K562 (cell line): ENCODE data around the gene MAP3K6. TPM values are rescaled to one million over a fixed set of nuclear protein-coding genes. Genes with fewer than 3 reads are reported as not detected.

ENCODE experiments used
- ATF7 ChIP-seq: fragments of 450-650 bp; IDR thresholded peaks from 2 replicates; pipeline ENCODE4 v1.7.1; 2014; ENCODE audit warnings: mild to moderate bottlenecking, moderate library complexity
- CEBPB ChIP-seq: fragments of 450-650 bp; IDR thresholded peaks from 2 replicates; pipeline ENCODE4 v1.6.1; 2016; ENCODE audit warnings: missing genetic modification characterization, missing compliant biosample characterization
- DDX20 ChIP-seq: fragments of 450-650 bp; IDR thresholded peaks from 2 replicates; pipeline ENCODE4 v1.6.1; 2016; ENCODE audit warnings: missing genetic modification characterization, low read depth, mild to moderate bottlenecking, missing compliant biosample characterization, moderate library complexity
- HDAC3 ChIP-seq: fragments of 450-650 bp; IDR thresholded peaks from 2 replicates; pipeline ENCODE4 v1.6.1; 2018; ENCODE audit warnings: borderline replicate concordance, mild to moderate bottlenecking, moderate library complexity; ENCODE audit not compliant: partially characterized antibody
- NEUROD1 ChIP-seq: fragments of 150-350 bp; IDR thresholded peaks from 2 replicates; pipeline ENCODE4 v1.6.1; 2014; ENCODE audit warnings: borderline replicate concordance, low read length, low read depth; ENCODE audit not compliant: partially characterized antibody
- NR1H2 ChIP-seq: sonication (generic); formaldehyde crosslinking; IDR thresholded peaks from 2 replicates; pipeline ENCODE4 v1.4.0; 2020; ENCODE audit warnings: mild to moderate bottlenecking, missing genetic modification reagents
- NR2C2 ChIP-seq, 2 experiments: fragments of 200-800 bp in 1 of 2; sonication (Bioruptor generic) in 1 of 2; sonication (generic) in 1 of 2; formaldehyde crosslinking in 1 of 2; IDR thresholded peaks; 2 replicates each; pipeline versions ENCODE4 v1.6.1 to v1.8.0; 2016 to 2022; ENCODE audit warnings: mild to moderate bottlenecking in 1 of 2, missing compliant biosample characterization in 1 of 2, missing genetic modification characterization in 1 of 2, missing genetic modification reagents in 1 of 2
- SMAD1 ChIP-seq: fragments of 150-350 bp; IDR thresholded peaks from 2 replicates; pipeline ENCODE4 v1.6.1; 2014; ENCODE audit warnings: low read length, low read depth; ENCODE audit not compliant: partially characterized antibody
- ZNF12 ChIP-seq: sonication (generic); formaldehyde crosslinking; IDR thresholded peaks from 2 replicates; pipeline ENCODE4 v1.4.0; 2020; ENCODE audit warnings: mild to moderate bottlenecking, missing genetic modification reagents
- ZNF165 ChIP-seq: fragments of 250-450 bp; sonication (Bioruptor Pico); IDR thresholded peaks from 2 replicates; pipeline ENCODE4 v1.4.0; 2020; ENCODE audit warnings: borderline replicate concordance
- ZNF408 ChIP-seq: fragments of 250-450 bp; sonication (Bioruptor Pico); IDR thresholded peaks from 2 replicates; pipeline ENCODE4 v1.4.0; 2020; ENCODE audit warnings: low read depth, mild to moderate bottlenecking, moderate library complexity
- ZNF79 ChIP-seq: fragments of 250-450 bp; sonication (Bioruptor Pico); IDR thresholded peaks from 2 replicates; pipeline ENCODE4 v1.4.0; 2020; ENCODE audit warnings: low read depth, mild to moderate bottlenecking, moderate library complexity
- polyA plus RNA-seq, 8 experiments: library from polyadenylated mRNA; depleted of rRNA in 4 of 8; stranded (reverse) in 5 of 8; unstranded in 3 of 8; fragments of >200 nt; fragmentation: Nextera tagmentation in 2 of 8; fragmentation: Illumina TruSeq in 1 of 8; extraction: Ambion mirVana in 2 of 8; extraction: Trizol in 1 of 8; gene quantifications; 2 replicates each; pipeline versions ENCODE4 v1.2.1 to v1.2.3, GENCODE V29; 2011 to 2014; ENCODE audit warnings: inconsistent platforms in 1 of 8, missing spikeins in 1 of 8
- total RNA-seq, 7 experiments: library from RNA; depleted of rRNA in 6 of 7; stranded (reverse); fragments of >200 nt in 6 of 7; fragmentation: Illumina TruSeq in 2 of 7; extraction: Trizol in 2 of 7; gene quantifications; 2 replicates each; pipeline versions ENCODE4 v1.2.1 to v1.2.3, GENCODE V29; 2011 to 2021; ENCODE audit warnings: low replicate concordance in 1 of 7
- TF ChIP-seq, protein P1 (sequence below): fragments of 200-800 bp; sonication (Bioruptor generic); IDR thresholded peaks from 2 replicates; pipeline ENCODE4 v1.6.1; 2017; ENCODE audit warnings: missing genetic modification characterization, missing compliant biosample characterization
- TF ChIP-seq, protein P2 (sequence below): sonication (generic); formaldehyde crosslinking; IDR thresholded peaks from 2 replicates; pipeline ENCODE4 v1.8.0; 2022; ENCODE audit warnings: mild to moderate bottlenecking, missing genetic modification reagents, borderline replicate concordance
- TF ChIP-seq, protein P3 (sequence below): fragments of 250-450 bp; sonication (Bioruptor Pico); IDR thresholded peaks from 2 replicates; pipeline ENCODE4 v1.5.0; 2021
- TF ChIP-seq, protein P4 (sequence below): fragments of 250-450 bp; sonication (Bioruptor Pico); IDR thresholded peaks from 2 replicates; pipeline ENCODE4 v1.8.0; 2022; ENCODE audit warnings: moderate library complexity, mild to moderate bottlenecking, inconsistent platforms
- TF ChIP-seq, protein P5 (sequence below): sonication (generic); formaldehyde crosslinking; IDR thresholded peaks from 2 replicates; pipeline ENCODE4 v1.8.0; 2022; ENCODE audit warnings: missing genetic modification reagents, mild to moderate bottlenecking, borderline replicate concordance

The MAP3K6 gene
- total and polyA plus RNA-seq, 9 of the 15 experiments (the other 6 are each of a cell fraction or from before 2014, with no cell fraction given) = 0.99 to 21.9 (median 7.0) TPM

DNA sequence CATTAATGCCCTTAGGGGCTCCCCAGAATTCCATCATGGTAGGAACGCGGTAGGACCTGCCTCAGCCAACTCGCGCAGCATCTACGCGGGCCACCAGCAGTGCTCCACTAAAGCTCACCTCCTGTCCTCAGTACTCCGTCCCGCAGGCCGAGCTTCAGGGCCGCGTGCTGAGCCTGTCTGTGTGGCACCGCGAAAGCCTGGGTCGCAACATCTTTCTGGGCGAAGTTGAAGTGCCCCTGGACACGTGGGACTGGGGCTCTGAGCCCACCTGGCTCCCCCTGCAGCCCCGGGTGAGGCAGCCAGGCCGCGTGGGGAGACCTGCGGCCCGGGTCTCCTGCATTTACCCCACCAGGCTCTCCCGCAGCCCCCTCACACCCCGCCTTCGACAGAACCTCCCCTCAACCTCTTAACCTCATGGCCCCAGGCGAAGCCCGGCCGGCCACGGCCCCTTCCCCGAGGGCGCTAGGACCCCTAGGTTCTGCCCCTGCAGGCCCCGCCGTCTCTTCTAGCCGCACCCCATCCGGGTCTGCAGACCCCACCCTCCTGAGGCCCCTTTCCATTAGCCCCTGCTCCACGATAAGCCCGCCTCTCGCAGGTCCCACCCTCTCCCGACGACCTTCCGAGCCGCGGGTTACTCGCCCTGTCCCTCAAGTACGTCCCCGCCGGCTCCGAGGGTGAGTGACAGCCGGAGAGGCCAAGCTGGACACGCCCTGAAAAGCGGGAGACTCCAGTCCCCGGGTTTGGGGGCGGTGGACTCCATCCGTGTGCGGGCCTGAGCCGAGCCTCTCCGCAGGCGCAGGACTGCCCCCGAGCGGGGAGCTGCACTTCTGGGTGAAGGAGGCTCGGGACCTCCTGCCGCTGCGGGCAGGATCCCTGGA is 15.9 kb downstream of the MAP3K6 start (continued):
- TF ChIP-seq, protein P1, sequence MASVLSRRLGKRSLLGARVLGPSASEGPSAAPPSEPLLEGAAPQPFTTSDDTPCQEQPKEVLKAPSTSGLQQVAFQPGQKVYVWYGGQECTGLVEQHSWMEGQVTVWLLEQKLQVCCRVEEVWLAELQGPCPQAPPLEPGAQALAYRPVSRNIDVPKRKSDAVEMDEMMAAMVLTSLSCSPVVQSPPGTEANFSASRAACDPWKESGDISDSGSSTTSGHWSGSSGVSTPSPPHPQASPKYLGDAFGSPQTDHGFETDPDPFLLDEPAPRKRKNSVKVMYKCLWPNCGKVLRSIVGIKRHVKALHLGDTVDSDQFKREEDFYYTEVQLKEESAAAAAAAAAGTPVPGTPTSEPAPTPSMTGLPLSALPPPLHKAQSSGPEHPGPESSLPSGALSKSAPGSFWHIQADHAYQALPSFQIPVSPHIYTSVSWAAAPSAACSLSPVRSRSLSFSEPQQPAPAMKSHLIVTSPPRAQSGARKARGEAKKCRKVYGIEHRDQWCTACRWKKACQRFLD (CRISPR knock-in tag) = no peak
- TF ChIP-seq NR2C2 (CRISPR knock-in tag; IDR thresholded peaks at IDR 0.05) = no peak; the same call in 1 of the 2 replicates
- no peak for TF ChIP-seq NR2C2 (tag; IDR thresholded peaks at IDR 0.05)
- TF ChIP-seq, protein P2, sequence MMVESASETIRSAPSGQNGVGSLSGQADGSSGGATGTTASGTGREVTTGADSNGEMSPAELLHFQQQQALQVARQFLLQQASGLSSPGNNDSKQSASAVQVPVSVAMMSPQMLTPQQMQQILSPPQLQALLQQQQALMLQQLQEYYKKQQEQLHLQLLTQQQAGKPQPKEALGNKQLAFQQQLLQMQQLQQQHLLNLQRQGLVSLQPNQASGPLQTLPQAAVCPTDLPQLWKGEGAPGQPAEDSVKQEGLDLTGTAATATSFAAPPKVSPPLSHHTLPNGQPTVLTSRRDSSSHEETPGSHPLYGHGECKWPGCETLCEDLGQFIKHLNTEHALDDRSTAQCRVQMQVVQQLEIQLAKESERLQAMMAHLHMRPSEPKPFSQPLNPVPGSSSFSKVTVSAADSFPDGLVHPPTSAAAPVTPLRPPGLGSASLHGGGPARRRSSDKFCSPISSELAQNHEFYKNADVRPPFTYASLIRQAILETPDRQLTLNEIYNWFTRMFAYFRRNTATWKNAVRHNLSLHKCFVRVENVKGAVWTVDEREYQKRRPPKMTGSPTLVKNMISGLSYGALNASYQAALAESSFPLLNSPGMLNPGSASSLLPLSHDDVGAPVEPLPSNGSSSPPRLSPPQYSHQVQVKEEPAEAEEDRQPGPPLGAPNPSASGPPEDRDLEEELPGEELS = no peak
- no peak; the same call in 1 of the 2 replicates for TF ChIP-seq ZNF12
- TF ChIP-seq, protein P3, sequence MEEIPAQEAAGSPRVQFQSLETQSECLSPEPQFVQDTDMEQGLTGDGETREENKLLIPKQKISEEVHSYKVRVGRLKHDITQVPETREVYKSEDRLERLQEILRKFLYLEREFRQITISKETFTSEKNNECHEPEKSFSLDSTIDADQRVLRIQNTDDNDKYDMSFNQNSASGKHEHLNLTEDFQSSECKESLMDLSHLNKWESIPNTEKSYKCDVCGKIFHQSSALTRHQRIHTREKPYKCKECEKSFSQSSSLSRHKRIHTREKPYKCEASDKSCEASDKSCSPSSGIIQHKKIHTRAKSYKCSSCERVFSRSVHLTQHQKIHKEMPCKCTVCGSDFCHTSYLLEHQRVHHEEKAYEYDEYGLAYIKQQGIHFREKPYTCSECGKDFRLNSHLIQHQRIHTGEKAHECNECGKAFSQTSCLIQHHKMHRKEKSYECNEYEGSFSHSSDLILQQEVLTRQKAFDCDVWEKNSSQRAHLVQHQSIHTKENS (CRISPR knock-in tag) = no peak
- no peak for TF ChIP-seq DDX20 (tag)
- TF ChIP-seq NEUROD1 = no peak
- no peak for TF ChIP-seq HDAC3
- TF ChIP-seq ZNF165 = no peak
- no peak for TF ChIP-seq ZNF408 (CRISPR knock-in tag)
- TF ChIP-seq, protein P4, sequence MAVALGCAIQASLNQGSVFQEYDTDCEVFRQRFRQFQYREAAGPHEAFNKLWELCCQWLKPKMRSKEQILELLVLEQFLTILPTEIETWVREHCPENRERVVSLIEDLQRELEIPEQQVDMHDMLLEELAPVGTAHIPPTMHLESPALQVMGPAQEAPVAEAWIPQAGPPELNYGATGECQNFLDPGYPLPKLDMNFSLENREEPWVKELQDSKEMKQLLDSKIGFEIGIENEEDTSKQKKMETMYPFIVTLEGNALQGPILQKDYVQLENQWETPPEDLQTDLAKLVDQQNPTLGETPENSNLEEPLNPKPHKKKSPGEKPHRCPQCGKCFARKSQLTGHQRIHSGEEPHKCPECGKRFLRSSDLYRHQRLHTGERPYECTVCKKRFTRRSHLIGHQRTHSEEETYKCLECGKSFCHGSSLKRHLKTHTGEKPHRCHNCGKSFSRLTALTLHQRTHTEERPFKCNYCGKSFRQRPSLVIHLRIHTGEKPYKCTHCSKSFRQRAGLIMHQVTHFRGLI = no peak
- TF ChIP-seq ATF7 = peak; percentile 63; the same call in 1 of the 2 replicates
- no peak for TF ChIP-seq SMAD1
- no peak for TF ChIP-seq CEBPB (tag)
- no peak for TF ChIP-seq ZNF79 (CRISPR knock-in tag)
- TF ChIP-seq NR1H2 (CRISPR knock-in tag) = no peak
- TF ChIP-seq, protein P5, sequence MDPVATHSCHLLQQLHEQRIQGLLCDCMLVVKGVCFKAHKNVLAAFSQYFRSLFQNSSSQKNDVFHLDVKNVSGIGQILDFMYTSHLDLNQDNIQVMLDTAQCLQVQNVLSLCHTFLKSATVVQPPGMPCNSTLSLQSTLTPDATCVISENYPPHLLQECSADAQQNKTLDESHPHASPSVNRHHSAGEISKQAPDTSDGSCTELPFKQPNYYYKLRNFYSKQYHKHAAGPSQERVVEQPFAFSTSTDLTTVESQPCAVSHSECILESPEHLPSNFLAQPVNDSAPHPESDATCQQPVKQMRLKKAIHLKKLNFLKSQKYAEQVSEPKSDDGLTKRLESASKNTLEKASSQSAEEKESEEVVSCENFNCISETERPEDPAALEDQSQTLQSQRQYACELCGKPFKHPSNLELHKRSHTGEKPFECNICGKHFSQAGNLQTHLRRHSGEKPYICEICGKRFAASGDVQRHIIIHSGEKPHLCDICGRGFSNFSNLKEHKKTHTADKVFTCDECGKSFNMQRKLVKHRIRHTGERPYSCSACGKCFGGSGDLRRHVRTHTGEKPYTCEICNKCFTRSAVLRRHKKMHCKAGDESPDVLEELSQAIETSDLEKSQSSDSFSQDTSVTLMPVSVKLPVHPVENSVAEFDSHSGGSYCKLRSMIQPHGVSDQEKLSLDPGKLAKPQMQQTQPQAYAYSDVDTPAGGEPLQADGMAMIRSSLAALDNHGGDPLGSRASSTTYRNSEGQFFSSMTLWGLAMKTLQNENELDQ (CRISPR knock-in tag) = no peak
